Frontal cortex (tissue), 4 donors: ENCODE results near the gene HIGD2B. TPM values are rescaled to one million over a fixed set of nuclear protein-coding genes. Genes with fewer than 3 reads are reported as not detected.
A peak's percentile ranks its signal among the peaks of the same experiment; 100 is the strongest.
"Not testable (repeated sequence)": the region's sequence is repeated elsewhere in the genome, so short reads cannot be mapped to it uniquely, and the experiment has no call there.

Experiments used
- DNase-seq, 2 donors: peaks; one replicate each; pipeline ENCODE4 v3.0.0; 2012; ENCODE audit warnings: low spot score in 2 of 2
- FAIRE-seq: peaks from 2 replicates; lab custom pipeline; 2012; peaks lifted over from hg19 to GRCh38; lab: Jason Lieb, UNC
- total RNA-seq: library from RNA; depleted of rRNA; stranded (reverse); fragments of >200 nt; gene quantifications from one replicate; pipeline ENCODE4 v1.2.3, GENCODE V29; 2014
- donor health status: control.
- donor health status: control.
- donor health status: control.

HIGD2B gene
- total RNA-seq, 1 donor from 2014 or later, result under 0.01 TPM

DNA sequence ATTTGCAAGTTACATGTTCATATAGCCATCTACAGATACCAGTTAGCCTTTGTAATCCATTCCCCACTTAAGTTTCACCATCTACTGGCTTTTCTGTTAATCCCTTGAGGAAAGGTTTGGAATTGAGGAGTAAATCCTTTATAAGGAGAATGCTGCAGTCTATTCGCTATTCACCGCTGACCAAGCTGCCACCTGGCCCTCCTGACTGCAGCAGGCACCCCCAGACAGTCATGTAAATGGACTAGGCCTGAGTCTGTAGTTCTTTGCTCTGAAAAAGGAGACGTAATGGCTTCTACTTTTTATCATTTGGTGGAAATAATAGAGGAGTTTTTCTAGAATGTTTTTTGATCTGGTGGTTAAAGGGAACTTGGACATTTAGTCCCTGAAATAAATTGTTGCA lies 3.2 kb downstream of the HIGD2B start:
- DNase-seq (no peak), FAIRE-seq (no peak)

DNA sequence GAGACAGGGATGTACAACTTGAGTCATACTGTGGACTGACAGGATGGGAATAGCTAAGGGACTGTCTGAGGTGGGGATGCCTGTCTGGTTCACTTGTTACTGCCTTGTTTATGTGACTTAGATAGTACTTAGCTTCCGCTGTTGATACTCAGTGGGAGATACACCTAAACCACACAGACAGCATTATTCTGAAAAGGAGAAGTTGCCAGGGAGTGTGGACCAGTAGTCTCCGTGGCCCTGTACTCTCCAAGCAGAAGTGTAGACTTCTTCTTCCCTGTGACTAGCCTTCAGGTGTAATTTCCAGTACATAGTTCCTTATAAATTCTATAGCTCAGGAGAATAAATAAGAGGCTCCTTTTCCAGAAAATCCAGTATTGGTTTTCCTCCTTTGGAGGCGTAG lies 5.1 kb downstream of the HIGD2B start:
- FAIRE-seq, result no peak

DNA sequence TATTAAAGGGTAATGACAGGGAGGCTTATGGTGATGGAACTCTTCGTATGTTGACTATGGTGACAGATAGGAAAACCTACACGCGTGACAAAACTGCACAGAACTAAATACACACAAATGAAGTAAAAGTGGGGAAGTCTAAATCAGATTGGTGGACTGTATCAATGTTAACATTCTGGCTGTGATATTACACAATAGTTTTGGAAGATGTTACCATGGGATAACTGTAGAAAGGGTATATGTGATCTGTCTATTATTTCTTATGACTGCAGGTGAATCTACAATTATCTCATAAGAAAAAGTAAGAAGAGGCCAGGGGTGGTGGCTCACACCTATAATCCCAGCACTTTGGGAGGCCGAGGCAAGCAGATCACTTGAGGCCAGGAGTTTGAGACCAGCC lies 9.1 kb downstream of the HIGD2B start:
- FAIRE-seq, result no peak
- no peak for DNase-seq

More for the DNA sequence above, 5.1 kb downstream of the HIGD2B start:
- no peak for DNase-seq

DNA sequence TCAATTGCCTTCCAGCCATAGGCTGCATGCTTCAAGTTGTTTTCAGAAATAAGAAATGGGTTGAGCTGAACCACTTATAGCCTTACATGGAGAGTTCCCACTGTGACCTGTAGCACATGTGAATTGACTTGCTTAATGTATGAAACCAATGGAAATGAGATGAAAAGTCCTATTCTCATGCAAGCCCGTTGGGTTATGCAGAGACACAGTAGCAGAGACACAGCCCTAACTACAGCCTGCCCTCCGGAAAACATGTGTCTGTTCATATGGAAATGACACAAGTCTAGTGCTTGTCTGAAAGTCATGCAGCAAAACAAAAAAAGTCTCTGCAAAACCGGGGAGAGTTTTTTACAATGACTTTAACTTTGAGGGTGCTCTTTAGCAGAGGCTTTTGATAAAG lies 14.5 kb downstream of the HIGD2B start:
- DNase-seq (no peak), FAIRE-seq (no peak)

DNA sequence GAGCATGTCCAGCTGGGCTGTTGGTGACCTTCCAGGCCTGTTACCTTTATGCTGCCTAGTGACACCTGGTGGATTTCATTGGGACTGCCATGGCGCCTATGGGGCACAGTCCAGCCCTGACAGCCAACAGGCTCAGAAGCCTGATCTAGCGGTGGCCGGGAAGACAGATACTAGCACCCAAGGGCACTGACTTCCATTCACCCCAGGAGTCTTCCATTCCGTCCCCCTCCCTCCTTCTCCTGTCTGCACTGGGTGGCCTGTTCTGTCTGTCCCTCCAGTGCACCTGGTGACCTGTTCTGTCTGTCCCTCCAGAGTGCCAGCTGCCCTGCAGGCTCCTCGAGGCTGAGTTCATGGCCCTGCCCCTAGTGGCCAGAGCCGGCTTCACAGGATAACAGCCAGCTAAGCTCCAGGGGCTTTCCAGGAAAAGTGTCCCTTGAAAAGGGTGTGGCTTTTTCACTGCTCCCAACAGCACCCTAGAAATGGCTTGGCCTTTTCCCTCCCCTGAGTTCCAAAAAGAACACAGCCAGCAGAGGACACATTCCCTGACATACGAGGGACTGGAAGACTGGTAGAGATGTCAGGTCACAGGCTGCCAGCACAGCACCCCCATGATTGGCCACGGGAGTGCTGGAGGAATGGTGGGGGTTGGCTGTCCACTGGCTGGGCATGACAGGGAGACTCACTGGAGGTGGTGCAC lies 15.2 kb downstream of the HIGD2B start:
- not testable (repeated sequence) for FAIRE-seq
- DNase-seq, result peak in 1 of 2 donors; percentile 29

DNA sequence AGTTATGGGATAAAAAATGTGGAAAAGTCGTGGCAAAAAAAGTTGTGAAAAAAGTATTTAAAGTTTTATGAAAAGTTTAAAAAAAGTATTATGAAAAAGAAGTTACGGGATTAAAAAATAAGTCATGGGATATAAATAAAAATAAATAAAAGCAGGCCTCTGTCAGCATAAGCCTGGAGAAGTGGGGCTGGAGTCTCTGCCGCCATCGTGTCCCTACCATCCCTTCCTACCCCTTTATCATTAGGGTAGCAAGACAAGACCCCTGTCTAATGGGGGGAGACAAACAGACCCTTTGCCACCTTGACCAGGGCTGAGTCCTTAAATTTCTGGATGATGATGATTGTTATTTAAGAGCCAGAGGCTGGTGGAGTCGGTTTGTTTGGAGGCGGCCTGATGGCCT lies 16.2 kb downstream of the HIGD2B start:
- not testable (repeated sequence) for DNase-seq
- peak; percentile 88 for FAIRE-seq

DNA sequence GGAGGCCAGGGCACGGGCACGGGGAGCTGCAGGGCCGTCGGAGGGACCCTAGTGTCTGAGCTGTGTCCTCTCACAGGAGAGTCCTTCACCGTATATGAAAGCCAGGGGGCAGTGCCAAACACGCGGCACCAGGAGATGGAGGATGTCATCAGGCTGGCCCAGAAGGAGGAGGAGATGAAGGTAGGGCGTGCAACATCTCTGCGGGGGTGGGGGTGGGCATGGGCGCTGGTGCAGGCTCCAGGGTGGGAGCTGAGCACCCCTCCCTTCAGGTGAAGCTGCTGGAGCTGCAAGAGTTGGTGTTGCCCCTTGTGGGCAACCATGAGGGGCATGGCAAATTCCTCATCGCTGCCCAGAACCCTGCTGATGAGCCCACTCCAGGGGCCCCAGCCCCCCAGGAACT lies 20.3 kb downstream of the HIGD2B start:
- DNase-seq, FAIRE-seq: not testable (repeated sequence)

DNA sequence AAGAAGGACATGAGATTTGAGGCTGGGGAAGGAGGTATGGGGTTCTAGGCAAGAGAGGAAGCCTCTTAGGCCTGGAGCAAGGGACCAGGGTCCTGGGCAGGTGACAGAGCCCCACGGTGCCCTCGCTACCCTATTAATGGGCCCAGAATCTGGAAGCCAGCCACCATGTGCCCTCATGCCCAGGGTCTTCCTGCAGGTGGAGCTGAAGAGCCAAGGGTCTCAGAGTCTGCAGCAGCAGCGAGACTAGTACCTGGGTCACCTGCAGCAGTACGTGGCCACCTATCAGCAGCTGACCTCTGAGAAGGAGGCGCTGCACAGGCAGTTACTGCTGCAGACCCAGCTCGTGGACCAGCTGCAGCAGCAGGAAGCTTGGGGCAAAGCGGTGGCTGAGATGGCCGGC lies 22.1 kb downstream of the HIGD2B start:
- FAIRE-seq, result not testable (repeated sequence)

DNA sequence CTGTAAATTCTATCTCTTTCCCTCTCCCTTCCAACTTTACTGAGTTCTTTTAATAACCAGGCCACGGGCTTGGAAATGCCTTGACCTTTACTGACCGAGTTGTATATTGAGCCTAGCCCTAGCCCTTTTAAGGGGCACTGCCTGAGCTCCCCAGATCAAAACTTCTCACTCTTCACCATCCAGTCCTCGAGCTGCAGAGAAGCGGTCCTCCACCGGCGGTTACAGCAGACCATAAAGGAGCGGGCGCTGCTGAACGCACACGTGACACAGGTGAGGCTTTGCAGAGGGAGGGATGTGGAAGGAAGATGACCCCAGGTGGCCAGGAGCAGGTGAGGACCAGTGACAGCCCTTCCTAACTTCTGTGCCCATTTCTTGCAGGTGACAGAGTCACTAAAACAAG lies 24.9 kb downstream of the HIGD2B start:
- not testable (repeated sequence) for FAIRE-seq, DNase-seq

More for the DNA sequence above, 22.1 kb downstream of the HIGD2B start:
- not testable (repeated sequence) for DNase-seq

DNA sequence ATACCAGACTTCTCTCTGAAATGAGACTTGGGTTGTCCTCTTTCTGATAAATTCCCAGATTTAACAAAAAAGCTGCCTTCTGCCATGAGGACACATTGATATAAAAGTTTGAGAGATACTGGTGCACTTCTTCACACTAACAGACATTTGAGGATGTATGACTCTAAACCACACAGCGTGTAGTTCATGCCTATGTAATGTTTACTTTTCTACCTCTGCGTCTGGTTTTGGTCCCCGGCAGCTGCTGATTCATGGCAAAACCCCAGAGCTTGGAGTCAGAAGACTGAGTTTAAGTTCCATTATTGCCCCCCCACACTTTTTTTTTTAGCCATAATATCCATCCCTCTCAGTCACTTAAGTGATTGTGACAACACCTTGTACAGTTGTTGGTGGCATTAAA lies 30.0 kb downstream of the HIGD2B start:
- not testable (repeated sequence) for FAIRE-seq, DNase-seq

DNA sequence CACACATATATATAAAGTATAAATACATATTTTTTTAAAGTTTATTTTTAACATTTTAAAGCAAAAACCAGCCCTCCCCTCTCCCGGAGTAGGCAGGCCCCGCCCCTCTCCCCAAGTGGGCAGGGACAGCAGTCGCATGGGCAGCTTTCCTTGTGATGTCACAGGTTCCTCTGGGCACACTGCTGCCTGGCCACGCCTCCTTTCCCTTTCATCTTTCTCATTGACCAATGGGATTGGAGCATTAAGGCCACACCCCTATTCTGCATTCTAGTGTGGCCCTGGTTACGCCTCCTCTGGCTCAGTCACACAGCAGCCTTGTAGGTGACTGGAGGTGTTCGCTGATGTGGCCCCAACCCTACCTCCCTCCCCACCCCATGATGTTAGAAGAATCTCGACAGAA lies 31.6 kb downstream of the HIGD2B start, which contains the start of gene GOLGA6B:
Gene GOLGA6B (plus strand): TSS at position 301 of the 400 bp plus-strand sequence. CDS start 41 bp downstream, at position 342.
- not testable (repeated sequence) for FAIRE-seq, DNase-seq

DNA sequence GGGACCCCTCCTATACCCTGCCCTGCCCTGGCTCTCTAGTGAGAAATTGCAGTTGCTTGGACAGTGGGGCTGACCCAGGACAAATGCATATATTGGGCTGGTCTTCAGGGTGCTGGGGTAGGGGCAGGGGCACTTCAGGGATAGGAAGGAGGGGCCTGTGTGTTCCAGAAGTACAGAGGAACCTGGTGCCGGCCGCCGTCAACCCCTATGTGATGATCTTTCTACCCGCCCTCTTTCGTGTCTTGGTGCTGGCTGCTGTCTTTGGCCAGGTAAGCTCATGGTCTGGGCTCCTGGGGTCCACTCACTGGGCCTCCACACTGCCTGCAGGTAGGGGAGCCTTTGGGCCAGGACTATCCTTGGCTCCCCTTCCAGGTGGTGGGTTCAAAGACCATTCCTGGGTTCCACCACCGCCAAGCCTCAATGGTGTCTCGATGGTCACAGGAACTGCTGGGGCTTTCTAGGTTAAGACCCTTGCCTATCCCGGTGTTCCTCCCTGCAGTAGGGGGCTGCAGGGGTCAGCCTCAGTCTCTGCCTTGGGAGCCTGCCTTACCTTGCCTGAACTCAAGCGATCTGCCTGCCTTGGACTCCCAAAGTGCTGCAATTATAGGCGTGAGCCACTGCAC lies 37.2 kb downstream of the HIGD2B start:
- not testable (repeated sequence) for DNase-seq, FAIRE-seq

DNA sequence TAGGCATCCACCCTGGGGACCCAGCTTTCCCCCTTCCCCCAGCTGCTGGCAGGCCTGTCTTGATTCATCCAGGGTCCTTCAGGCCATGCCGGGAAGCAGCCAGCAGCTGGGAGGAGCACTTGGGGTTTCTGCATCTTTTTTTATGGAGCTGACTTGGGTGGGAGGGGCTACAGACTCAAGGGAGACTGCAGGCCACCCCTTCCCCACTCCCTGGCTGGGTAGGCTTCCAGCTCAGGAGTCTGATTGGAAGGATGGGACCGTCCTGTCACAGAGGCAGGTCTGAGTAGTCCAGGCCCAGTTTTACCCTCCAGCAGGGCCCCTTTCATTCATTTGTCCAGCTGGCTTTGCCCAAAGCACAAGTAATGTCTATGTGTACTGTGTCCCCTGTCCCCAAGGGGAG lies 43.7 kb downstream of the HIGD2B start:
- not testable (repeated sequence) for FAIRE-seq, DNase-seq

DNA sequence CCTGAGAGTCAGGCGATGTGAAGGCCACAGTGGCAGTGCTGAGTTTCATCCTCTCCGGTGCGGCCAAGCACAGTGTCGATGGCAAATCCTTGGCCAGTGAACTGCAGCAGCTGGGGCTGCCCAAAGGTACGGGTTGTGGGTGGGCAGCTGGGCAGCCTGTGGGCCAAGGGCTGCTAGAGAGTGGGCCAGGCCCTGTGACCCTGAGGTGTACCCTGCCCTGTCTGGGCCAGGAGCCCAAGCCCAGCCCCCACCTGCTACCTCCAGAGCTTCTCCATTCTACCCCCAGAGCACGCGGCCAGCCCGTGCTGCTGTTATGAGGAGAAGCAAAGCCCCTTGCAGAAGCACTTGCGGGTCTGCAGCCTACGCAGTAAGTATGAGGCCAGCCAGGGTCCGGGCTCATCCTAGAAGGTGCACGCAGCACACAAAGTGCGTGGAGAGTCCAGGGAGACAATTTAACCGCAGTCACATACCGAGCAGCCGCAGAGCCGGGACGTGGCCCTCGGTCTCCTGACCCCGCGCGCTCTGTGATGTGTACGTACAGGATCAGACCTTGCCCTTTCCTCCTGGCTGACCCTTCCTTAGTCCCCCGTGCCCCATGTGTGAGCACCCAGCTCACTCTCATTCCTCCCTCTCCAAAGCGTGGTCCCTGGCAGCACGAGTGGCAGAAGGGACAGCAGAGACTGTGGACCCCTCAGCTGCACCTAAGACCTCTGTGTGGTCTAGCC lies 46.1 kb downstream of the HIGD2B start:
- FAIRE-seq, DNase-seq: not testable (repeated sequence)

DNA sequence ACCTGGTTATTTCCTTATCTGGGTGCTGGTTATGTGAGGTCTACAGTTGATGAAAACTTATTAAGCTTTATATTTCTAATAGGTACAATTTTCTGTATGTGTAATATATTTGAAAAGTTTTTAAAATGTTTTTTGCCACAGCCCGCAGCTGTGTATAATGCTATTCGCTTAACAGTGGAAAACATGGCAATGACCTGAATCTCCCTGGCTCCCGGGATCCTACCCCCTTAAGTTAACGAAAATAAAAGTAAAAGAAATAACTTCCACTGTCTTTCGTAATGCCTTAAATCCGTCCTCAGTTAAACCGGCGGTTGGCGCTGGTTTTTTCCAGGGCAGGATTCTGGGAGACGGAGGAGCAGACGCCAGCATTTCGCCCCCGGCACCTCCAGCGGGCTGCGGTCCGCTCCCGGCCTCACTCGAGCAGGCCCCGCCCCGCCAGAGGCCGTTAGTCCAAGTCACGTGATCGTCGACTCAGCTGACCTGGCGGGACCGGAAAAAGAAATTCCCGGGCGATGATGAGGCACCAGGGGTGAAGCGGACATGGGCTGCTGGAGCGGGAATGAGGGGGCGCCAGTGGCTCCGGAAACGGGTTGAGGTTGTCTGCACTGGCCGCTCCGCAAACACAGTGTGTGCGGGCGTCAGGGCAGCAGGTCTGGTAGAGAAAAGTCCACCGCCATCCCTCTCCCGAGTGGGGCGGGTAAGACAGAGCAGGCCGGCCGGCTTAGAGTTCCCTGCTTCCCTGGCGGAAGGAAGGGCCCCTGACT lies 49.3 kb downstream of the HIGD2B start:
- DNase-seq, FAIRE-seq: not testable (repeated sequence)

DNA sequence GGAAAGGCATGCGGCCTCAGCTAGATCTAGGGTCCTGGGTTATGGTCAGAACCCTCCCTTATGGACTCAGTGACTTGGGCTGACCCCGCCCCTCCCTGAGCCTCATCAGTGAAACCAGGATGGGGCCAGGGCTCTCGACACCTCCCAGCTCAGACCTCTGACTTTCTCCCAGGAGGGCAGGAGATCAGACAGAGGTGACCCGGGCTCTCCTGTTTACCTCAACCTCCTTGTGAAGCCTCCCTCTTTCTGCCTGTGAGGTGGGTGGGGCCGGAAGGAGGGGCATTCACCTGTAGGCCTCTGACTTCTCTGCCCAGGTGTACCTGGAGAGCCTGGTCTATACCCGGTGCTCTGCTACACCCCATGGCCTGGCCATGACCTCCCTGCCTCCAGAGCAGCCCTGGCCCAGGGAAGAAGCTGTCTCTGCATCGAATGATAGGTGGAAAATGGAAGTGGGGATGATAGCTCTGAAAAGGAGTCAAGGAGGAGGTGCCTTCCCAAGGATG lies 56.9 kb downstream of the HIGD2B start:
- not testable (repeated sequence) for FAIRE-seq, DNase-seq

DNA sequence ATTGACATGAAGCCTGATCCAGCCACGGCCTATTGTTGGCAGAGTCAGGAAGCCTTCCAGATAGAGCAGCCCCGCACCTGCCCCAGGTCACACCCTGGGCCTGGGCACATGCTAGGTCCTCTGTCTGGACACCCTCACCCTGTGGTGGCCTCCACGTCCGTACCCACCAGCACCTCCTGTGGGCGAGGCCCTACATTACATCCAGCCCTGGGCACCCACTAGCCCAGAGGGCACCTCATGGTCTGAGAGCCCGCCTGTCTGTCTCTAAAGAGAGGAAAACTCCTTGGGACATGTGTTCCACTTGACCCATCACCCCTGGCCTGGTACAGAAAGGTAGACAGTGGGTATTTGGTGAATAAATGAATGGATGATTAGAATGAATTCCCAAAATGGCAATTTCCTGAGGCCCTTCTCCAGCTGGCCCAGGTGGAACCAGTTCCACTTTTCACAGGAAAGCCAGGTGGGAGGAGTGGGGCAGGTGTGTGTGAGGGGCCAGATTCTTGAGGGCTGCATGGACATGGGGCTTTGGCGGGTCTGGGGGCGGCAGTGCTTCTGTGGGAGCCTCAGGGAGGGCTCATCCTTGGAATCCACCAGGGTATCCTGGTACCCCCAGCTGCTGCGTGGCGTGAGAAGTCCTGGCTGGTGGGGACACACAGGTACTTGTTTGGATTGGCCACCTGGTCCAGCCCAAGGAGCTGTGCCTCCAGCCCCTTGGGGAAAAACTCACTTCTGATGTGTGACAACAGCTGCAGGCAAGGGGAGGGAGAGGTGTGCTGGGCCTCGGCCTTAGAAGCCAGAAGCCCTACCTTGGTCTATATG lies 57.5 kb downstream of the HIGD2B start:
- DNase-seq, result not testable (repeated sequence)

DNA sequence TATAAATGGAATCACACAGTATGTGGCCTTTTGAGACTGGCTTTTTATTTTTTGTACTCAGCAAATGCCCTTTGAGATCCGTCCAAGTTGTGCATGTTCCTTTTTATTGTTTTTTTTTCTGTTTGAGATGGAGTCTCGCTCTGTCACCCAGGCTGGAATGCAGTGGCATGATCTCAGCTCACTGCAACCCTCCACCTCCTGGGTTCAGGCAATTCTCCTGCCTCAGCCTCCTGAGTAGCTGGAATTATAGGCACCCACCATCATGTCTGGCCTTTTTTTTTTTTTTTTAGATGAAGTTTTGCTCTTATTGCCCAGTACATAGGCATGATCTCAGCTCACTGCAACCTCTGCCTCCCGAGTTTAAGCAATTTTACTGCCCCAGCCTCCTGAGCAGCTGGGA lies 59.8 kb downstream of the HIGD2B start:
- not testable (repeated sequence) for DNase-seq, FAIRE-seq

More for the DNA sequence above, 57.5 kb downstream of the HIGD2B start:
- FAIRE-seq, result not testable (repeated sequence)
